Endothelial cell of umbilical vein (primary cell): ENCODE data around the gene ZNF512. TPM values are rescaled to one million over a fixed set of nuclear protein-coding genes. Genes with fewer than 3 reads are reported as not detected.
"Not testable (repeated sequence)": the region's sequence is repeated elsewhere in the genome, so short reads cannot be mapped to it uniquely, and the experiment has no call there.

ENCODE experiments used
- BruUV-seq: library from RNA; stranded (reverse); fragments of 400-500 nt; replicated peaks from 2 replicates; lab custom pipeline; 2021; lab: Mats Ljungman, UMichigan
- CTCF ChIA-PET: fragments of 300-600, 350-600 bp; sonication (Branson Sonifier 250); formaldehyde crosslinking; loops from one replicate; lab custom pipeline; 2021; ENCODE audit warnings: antibody characterized with exemption, inconsistent platforms; lab: Charles Lee
- POLR2A ChIA-PET: fragments of 300-600, 350-600 bp; sonication (Branson Sonifier 250); formaldehyde crosslinking; loops from one replicate; lab custom pipeline; 2021; ENCODE audit warnings: antibody characterized with exemption, inconsistent platforms; lab: Charles Lee
- DNase-seq: peaks from one replicate; pipeline ENCODE4 v3.0.0-alpha.2; 2011; ENCODE audit warnings: low read depth, low spot score
- FAIRE-seq: peaks from 2 replicates; lab custom pipeline; 2011; peaks lifted over from hg19 to GRCh38; lab: Jason Lieb, UNC
- H2AFZ ChIP-seq: 2 replicates; pipeline ENCODE4 v1.6.0; 2012; ENCODE audit warnings: low read depth, low read length, control low read depth, inconsistent platforms
- H3K27ac ChIP-seq: 2 replicates; pipeline ENCODE4 v1.5.1; 2011; ENCODE audit warnings: low read depth, mild to moderate bottlenecking, control low read depth, low read length, moderate library complexity; ENCODE audit not compliant: insufficient read depth
- H3K27me3 ChIP-seq, 2 experiments: 2 replicates each; pipeline versions ENCODE4 v1.6.0 to v1.6.1; 2011; ENCODE audit warnings: low read length in 2 of 2, mixed read lengths in 1 of 2; ENCODE audit not compliant: control insufficient read depth in 2 of 2, insufficient read depth in 2 of 2
- H3K36me3 ChIP-seq, 2 experiments: 2 replicates in 1 of 2; 3 replicates in 1 of 2; pipeline ENCODE4 v1.5.1; 2011; ENCODE audit warnings: low read length in 2 of 2, mild to moderate bottlenecking in 1 of 2, moderate library complexity in 1 of 2; ENCODE audit not compliant: control insufficient read depth in 2 of 2, insufficient read depth in 2 of 2; ENCODE audit errors: extremely low read depth in 1 of 2
- H3K4me1 ChIP-seq: 3 replicates; pipeline ENCODE4 v1.5.1; 2011; ENCODE audit warnings: mild to moderate bottlenecking, low read length; ENCODE audit not compliant: control insufficient read depth, insufficient read depth; ENCODE audit errors: extremely low read depth
- H3K4me2 ChIP-seq: 2 replicates; pipeline ENCODE4 v1.6.1; 2011; ENCODE audit warnings: low read length, control low read depth, mixed read lengths; ENCODE audit not compliant: insufficient read depth
- H3K4me3 ChIP-seq, 3 experiments: fragments of 200-600 bp in 1 of 3; sonication (generic), shearing (Covaris generic) in 1 of 3; replicated peaks in 1 of 3; 2 replicates each; pipeline ENCODE4 v1.5.1; 2011 to 2016; ENCODE audit warnings: control low read depth in 3 of 3, low read length in 3 of 3, mild to moderate bottlenecking in 2 of 3, inconsistent platforms in 1 of 3, low read depth in 1 of 3, moderate library complexity in 1 of 3; ENCODE audit not compliant: insufficient read depth in 1 of 3
- H3K79me2 ChIP-seq: 2 replicates; pipeline ENCODE4 v1.6.0; 2012; ENCODE audit warnings: low read length, inconsistent platforms; ENCODE audit not compliant: control insufficient read depth, insufficient read depth
- H3K9ac ChIP-seq: replicated peaks from 2 replicates; pipeline ENCODE3; 2011; ENCODE audit warnings: low read length, control low read depth; ENCODE audit not compliant: insufficient read depth; ENCODE audit errors: extremely low read depth
- H3K9me1 ChIP-seq: replicated peaks from 3 replicates; pipeline ENCODE4 v1.6.0; 2011; ENCODE audit warnings: mild to moderate bottlenecking, low read length; ENCODE audit not compliant: control insufficient read depth, insufficient read depth; ENCODE audit errors: extremely low read depth
- H3K9me3 ChIP-seq: replicated peaks from 2 replicates; pipeline ENCODE4 v1.5.1; 2012; ENCODE audit warnings: low read length, inconsistent platforms; ENCODE audit not compliant: control insufficient read depth, insufficient read depth
- H4K20me1 ChIP-seq: replicated peaks from 2 replicates; pipeline ENCODE3; 2011; ENCODE audit warnings: mild to moderate bottlenecking, low read length; ENCODE audit not compliant: control insufficient read depth, insufficient read depth; ENCODE audit errors: extremely low read depth
- CTCF ChIP-seq, 2 donors: IDR thresholded peaks; 1 replicate in 1 of 2; 2 replicates in 1 of 2; pipeline ENCODE4 v1.5.1; 2011; ENCODE audit warnings: low read length in 2 of 2, mild to moderate bottlenecking in 2 of 2, moderate library complexity in 2 of 2, control low read depth in 1 of 2, inconsistent platforms in 1 of 2, low read depth in 1 of 2; ENCODE audit not compliant: insufficient read depth in 1 of 2; ENCODE audit errors: extremely low read depth in 1 of 2
- EZH2 ChIP-seq: IDR thresholded peaks from 2 replicates; pipeline ENCODE4 v1.6.1; 2012; ENCODE audit warnings: borderline replicate concordance, low read depth, mild to moderate bottlenecking, moderate library complexity, low read length, inconsistent platforms; ENCODE audit not compliant: severe bottlenecking
- FOS ChIP-seq: IDR thresholded peaks from 2 replicates; pipeline ENCODE4 v1.6.1; 2011; ENCODE audit warnings: mild to moderate bottlenecking, low read length, moderate library complexity, borderline replicate concordance; ENCODE audit not compliant: insufficient read depth
- GATA2 ChIP-seq: IDR thresholded peaks from 2 replicates; pipeline ENCODE4 v1.7.0; 2011; ENCODE audit warnings: low read depth, mild to moderate bottlenecking, moderate library complexity, mixed read lengths, low read length; ENCODE audit not compliant: insufficient read length, insufficient read depth
- JUN ChIP-seq: IDR thresholded peaks from 2 replicates; pipeline ENCODE4 v1.6.1; 2011; ENCODE audit warnings: borderline replicate concordance, low read depth; ENCODE audit not compliant: insufficient read length, insufficient read depth
- MAX ChIP-seq: IDR thresholded peaks from 2 replicates; pipeline ENCODE4 v1.6.1; 2011; ENCODE audit not compliant: insufficient read depth, insufficient read length
- MYC ChIP-seq: IDR thresholded peaks from one replicate; pipeline ENCODE4 v1.6.1; 2011; ENCODE audit warnings: mild to moderate bottlenecking, low read depth, low read length
- POLR2A ChIP-seq: IDR thresholded peaks from 2 replicates; pipeline ENCODE4 v1.6.1; 2012; ENCODE audit warnings: low read depth, mild to moderate bottlenecking, control low read depth, low read length
- POLR2AphosphoS5 ChIP-seq: IDR thresholded peaks from 2 replicates; pipeline ENCODE4 v1.6.1; 2012; ENCODE audit warnings: low read depth, mild to moderate bottlenecking, control low read depth, low read length, moderate library complexity; ENCODE audit not compliant: insufficient read depth
- dilution Hi-C: fragments of 300-500 bp; cut with MboI; formaldehyde crosslinking; loops from one replicate; pipeline ENCODE4 v1.15.0; 2019; ENCODE audit warnings: low sequenced_read_pairs; ENCODE audit not compliant: extremely low pct_ligation_motif_present
- intact Hi-C: fragments of 100-400 bp; cut with micrococcal nuclease; formaldehyde crosslinking; loops from one replicate; pipeline ENCODE4 v1.10.0; 2022
- polyA plus RNA-seq, 4 experiments: library from polyadenylated mRNA; depleted of rRNA in 3 of 4; stranded (reverse) in 3 of 4; unstranded in 1 of 4; fragments of >200 nt; gene quantifications; 2 replicates each; pipeline versions ENCODE4 v1.2.1 to v1.2.3, GENCODE V29; 2011 to 2012; ENCODE audit warnings: missing spikeins in 1 of 4
- total RNA-seq: library from RNA; stranded (reverse); gene quantifications from 2 replicates; pipeline ENCODE4 v1.2.3, GENCODE V29; 2021

Gene ZNF512
- total and polyA plus RNA-seq, 2 donors (not counting 3 experiments of a cell fraction or from before 2014, with no cell fraction given): 17.8 to 37.0 TPM

GRCh38 chr2:27537287-27537686 is 45.6 kb upstream of the ZNF512 start:
- TF ChIP-seq GATA2 (no peak), CTCF (IDR thresholded peaks at IDR 0.05; ENCODE audit: extremely low read depth in 1 of 2, insufficient read depth in 1 of 2, low read depth in 1 of 2, low read length in 2 of 2) (no peak), POLR2AphosphoS5 (no peak), POLR2A (no peak), MAX (no peak), FOS (no peak), MYC (no peak), EZH2 (no peak), JUN (no peak)
- dilution Hi-C loops: no loop called here
- Histone ChIP-seq H3K27ac (no peak overlapping the region), H4K20me1 (no peaks in the 10 kb centered on the region), H3K9me3 (no peaks in the 10 kb centered on the region), H3K79me2 (no peaks in the 10 kb centered on the region), H3K27me3 (no peaks in the 10 kb centered on the region), H3K9me1 (no peaks in the 10 kb centered on the region), H3K4me3 (no peak overlapping the region), H2AFZ (no peak overlapping the region), H3K4me2 (no peak overlapping the region), H3K36me3 (no peaks in the 10 kb centered on the region), H3K4me1 (no peaks in the 10 kb centered on the region), H3K9ac (no peak overlapping the region)
- DNase-seq: peak; percentile 46
- intact Hi-C loops: no loop called here
- CTCF ChIA-PET: interaction anchor here (0.8 to 1.3 kb wide), 3 partner anchors 9 to 49 kb away, joined by 3 read pairs; no protein-coding TSS in a partner anchor
- FAIRE-seq: no peak
- POLR2A ChIA-PET: no interaction called here
- BruUV-seq: no TSS peak

DNA sequence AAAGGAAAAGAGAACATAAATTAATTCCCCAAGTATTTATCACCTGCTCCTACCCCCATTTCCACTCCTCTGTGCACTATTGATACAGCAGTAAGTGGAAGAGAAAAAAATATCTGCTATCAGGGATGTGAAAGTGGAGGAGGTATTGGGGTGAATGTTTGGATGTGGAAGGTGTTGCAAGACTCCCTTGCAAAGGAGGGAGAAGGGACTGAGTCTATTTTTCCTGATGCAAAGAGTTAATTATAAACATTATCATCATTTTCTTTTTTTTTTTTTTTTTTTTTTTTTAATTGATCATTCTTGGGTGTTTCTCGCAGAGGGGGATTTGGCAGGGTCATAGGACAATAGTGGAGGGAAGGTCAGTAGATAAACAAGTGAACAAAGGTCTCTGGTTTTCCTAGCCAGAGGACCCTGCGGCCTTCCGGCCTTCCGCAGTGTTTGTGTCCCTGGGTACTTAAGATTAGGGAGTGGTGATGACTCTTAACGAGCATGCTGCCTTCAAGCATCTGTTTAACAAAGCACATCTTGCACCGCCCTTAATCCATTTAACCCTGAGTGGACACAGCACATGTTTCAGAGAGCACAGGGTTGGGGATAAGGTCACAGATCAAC is 43.9 kb upstream of the ZNF512 start:
- H4K20me1 ChIP-seq, DNase-seq, H3K9me1 ChIP-seq, BruUV-seq, H3K27ac ChIP-seq, H2AFZ ChIP-seq, H3K9ac ChIP-seq, H3K27me3 ChIP-seq, H3K36me3 ChIP-seq, H3K4me3 ChIP-seq, FAIRE-seq, H3K79me2 ChIP-seq, H3K4me1 ChIP-seq, H3K9me3 ChIP-seq, CTCF ChIA-PET, intact Hi-C loops, dilution Hi-C loops, H3K4me2 ChIP-seq: not testable (repeated sequence)
- POLR2A ChIA-PET: interaction anchor here (0.7 kb wide), 1 partner anchor 27 kb away, joined by 3 read pairs; no protein-coding TSS in a partner anchor

DNA sequence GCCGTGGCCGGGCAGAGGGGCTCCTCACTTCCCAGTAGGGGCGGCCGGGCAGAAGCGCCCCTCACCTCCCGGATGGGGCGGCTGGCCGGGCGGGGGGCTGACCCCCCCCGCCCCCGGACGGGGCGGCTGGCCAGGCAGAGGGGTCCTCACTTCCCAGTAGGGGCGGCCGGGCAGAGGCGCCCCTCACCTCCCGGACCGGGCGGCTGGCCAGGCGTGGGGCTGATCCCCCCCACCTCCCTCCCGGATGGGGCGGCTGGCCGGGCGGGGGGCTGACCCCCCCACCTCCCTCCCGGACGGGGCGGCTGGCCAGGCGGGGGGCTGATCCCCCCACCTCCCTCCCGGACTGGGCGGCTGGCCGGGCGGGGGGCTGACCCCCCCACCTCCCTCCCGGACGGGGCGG is 43.2 kb upstream of the ZNF512 start:
- H3K27ac ChIP-seq, dilution Hi-C loops, H3K27me3 ChIP-seq, H3K4me1 ChIP-seq, H2AFZ ChIP-seq, H4K20me1 ChIP-seq, BruUV-seq, POLR2A ChIA-PET, H3K4me2 ChIP-seq, H3K36me3 ChIP-seq, H3K4me3 ChIP-seq, H3K9ac ChIP-seq, intact Hi-C loops, FAIRE-seq, H3K9me1 ChIP-seq, H3K79me2 ChIP-seq, CTCF ChIA-PET, H3K9me3 ChIP-seq, DNase-seq: not testable (repeated sequence)
